CD14-positive monocyte (primary cell): Measurements from ENCODE around the gene TYROBP. TPM values are rescaled to one million over a fixed set of nuclear protein-coding genes. Genes with fewer than 3 reads are reported as not detected.

ENCODE experiments used
- DNase-seq, 3 donors: peaks; one replicate each; pipeline ENCODE4 v3.0.0-alpha.2; 2011 to 2022
- H2AFZ ChIP-seq: 2 replicates; pipeline ENCODE4 v1.6.0; 2012; ENCODE audit warnings: mild to moderate bottlenecking, low read depth, low read length, inconsistent platforms; ENCODE audit not compliant: insufficient read depth, poor library complexity, severe bottlenecking
- H3K27ac ChIP-seq, 2 donors: 1 replicate in 1 of 2; 2 replicates in 1 of 2; pipeline ENCODE4 v1.5.1; 2012 to 2013; ENCODE audit warnings: low read length in 2 of 2, control low read depth in 1 of 2, inconsistent platforms in 1 of 2, low read depth in 1 of 2, mild to moderate bottlenecking in 1 of 2
- H3K27me3 ChIP-seq, 2 donors: one replicate each; pipeline versions ENCODE4 v1.6.0 to v1.6.1; 2011 to 2013; ENCODE audit warnings: low read length in 2 of 2; ENCODE audit not compliant: control insufficient read depth in 2 of 2, insufficient read depth in 2 of 2
- H3K36me3 ChIP-seq, 2 donors: replicated peaks in 1 of 2; 1 replicate in 1 of 2; 2 replicates in 1 of 2; pipeline versions ENCODE4 v1.5.1 to v1.6.1; 2012 to 2013; ENCODE audit warnings: low read length in 2 of 2, control low read depth in 1 of 2, inconsistent platforms in 1 of 2, mild to moderate bottlenecking in 1 of 2; ENCODE audit not compliant: insufficient read depth in 2 of 2, control insufficient read depth in 1 of 2
- H3K4me1 ChIP-seq, 2 donors: 1 replicate in 1 of 2; 2 replicates in 1 of 2; pipeline versions ENCODE4 v1.5.1 to v1.6.1; 2012 to 2013; ENCODE audit warnings: low read length in 2 of 2, control low read depth in 1 of 2, inconsistent platforms in 1 of 2, mild to moderate bottlenecking in 1 of 2, moderate library complexity in 1 of 2; ENCODE audit not compliant: insufficient read depth in 2 of 2, control insufficient read depth in 1 of 2
- H3K4me2 ChIP-seq: replicated peaks from 2 replicates; pipeline ENCODE3; 2012; ENCODE audit warnings: low read length, moderate library complexity, mild to moderate bottlenecking; ENCODE audit not compliant: poor library complexity, severe bottlenecking; ENCODE audit errors: extremely low read depth
- H3K4me3 ChIP-seq, 3 experiments: fragments of 200-600 bp in 1 of 3; sonication (generic) in 1 of 3; replicated peaks in 1 of 3; 1 replicate in 2 of 3; 2 replicates in 1 of 3; pipeline ENCODE4 v1.5.1; 2011 to 2013; ENCODE audit warnings: low read length in 3 of 3, mild to moderate bottlenecking in 3 of 3, control low read depth in 2 of 3, low read depth in 2 of 3, inconsistent platforms in 1 of 3, moderate library complexity in 1 of 3
- H3K79me2 ChIP-seq: 2 replicates; pipeline ENCODE4 v1.6.0; 2012; ENCODE audit warnings: mild to moderate bottlenecking, control low read depth, inconsistent platforms, low read length, moderate library complexity; ENCODE audit not compliant: insufficient read depth
- H3K9ac ChIP-seq: 2 replicates; pipeline ENCODE4 v1.6.0; 2017; ENCODE audit warnings: low read length, mild to moderate bottlenecking; ENCODE audit not compliant: insufficient read depth, poor library complexity, severe bottlenecking
- H3K9me3 ChIP-seq, 2 donors: replicated peaks in 1 of 2; 1 replicate in 1 of 2; 2 replicates in 1 of 2; pipeline versions ENCODE4 v1.5.1 to v1.6.1; 2012 to 2013; ENCODE audit warnings: low read length in 2 of 2, control low read depth in 1 of 2; ENCODE audit not compliant: control insufficient read depth in 1 of 2, insufficient read depth in 1 of 2
- H4K20me1 ChIP-seq: 2 replicates; pipeline ENCODE4 v1.6.0; 2012; ENCODE audit warnings: mild to moderate bottlenecking, low read length, control low read depth, moderate library complexity; ENCODE audit not compliant: insufficient read depth
- H3K27ac Mint-ChIP-seq, 7 donors: one replicate each; pipeline ENCODE4 v1.8.0; 2020; ENCODE audit warnings: mild to moderate bottlenecking in 7 of 7, mixed read lengths in 7 of 7, moderate library complexity in 6 of 7, inconsistent platforms in 2 of 7
- H3K27me3 Mint-ChIP-seq, 3 donors: one replicate each; pipeline ENCODE4 v1.8.0; 2021 to 2022; ENCODE audit warnings: low read depth in 3 of 3, mild to moderate bottlenecking in 3 of 3, mixed read lengths in 3 of 3, moderate library complexity in 3 of 3, inconsistent platforms in 1 of 3
- H3K36me3 Mint-ChIP-seq, 2 donors: one replicate each; pipeline ENCODE4 v1.8.0; 2020; ENCODE audit warnings: mixed read lengths in 2 of 2, inconsistent platforms in 1 of 2, mild to moderate bottlenecking in 1 of 2
- H3K4me1 Mint-ChIP-seq: one replicate; pipeline ENCODE4 v1.8.0; 2020; ENCODE audit warnings: mild to moderate bottlenecking, mixed read lengths
- H3K4me3 Mint-ChIP-seq, 2 donors: one replicate each; pipeline ENCODE4 v1.8.0; 2020; ENCODE audit warnings: mild to moderate bottlenecking in 2 of 2, mixed read lengths in 2 of 2, moderate library complexity in 1 of 2
- H3K9me3 Mint-ChIP-seq, 7 donors: one replicate each; pipeline ENCODE4 v1.8.0; 2020 to 2022; ENCODE audit warnings: mixed read lengths in 7 of 7, mild to moderate bottlenecking in 6 of 7, moderate library complexity in 6 of 7, inconsistent platforms in 2 of 7
- WGBS: methylation state at CpG from one replicate; pipeline ENCODE4 v1.1.5; 2013; ENCODE audit warnings: missing lambda C conversion rate; ENCODE audit not compliant: insufficient coverage; 5-methylcytosine and 5-hydroxymethylcytosine counted together
- intact Hi-C, 2 donors: fragments of 100-400 bp; cut with micrococcal nuclease; formaldehyde crosslinking; loops; one replicate each; pipeline versions ENCODE4 v1.15.0 to v1.15.1; 2023
- polyA plus RNA-seq, 3 donors: library from polyadenylated mRNA; depleted of rRNA in 1 of 3; unstranded in 2 of 3; stranded (reverse) in 1 of 3; fragments of 300-500 nt in 2 of 3; fragments of >200 nt in 1 of 3; fragmentation: Illumina TruSeq in 2 of 3; gene quantifications; 1 replicate in 2 of 3; 2 replicates in 1 of 3; pipeline ENCODE4 v1.2.3, GENCODE V29; 2012 to 2021
- TF ChIP-seq, protein P1 (sequence below): fragments of 200-600 bp; IDR thresholded peaks from one replicate; pipeline ENCODE4 v1.8.0; 2022; ENCODE audit warnings: antibody characterized with exemption, mild to moderate bottlenecking

The TYROBP gene
- polyA plus RNA-seq, 3 donors: 3,224 to 6,141 (median 5,182) TPM

DNA sequence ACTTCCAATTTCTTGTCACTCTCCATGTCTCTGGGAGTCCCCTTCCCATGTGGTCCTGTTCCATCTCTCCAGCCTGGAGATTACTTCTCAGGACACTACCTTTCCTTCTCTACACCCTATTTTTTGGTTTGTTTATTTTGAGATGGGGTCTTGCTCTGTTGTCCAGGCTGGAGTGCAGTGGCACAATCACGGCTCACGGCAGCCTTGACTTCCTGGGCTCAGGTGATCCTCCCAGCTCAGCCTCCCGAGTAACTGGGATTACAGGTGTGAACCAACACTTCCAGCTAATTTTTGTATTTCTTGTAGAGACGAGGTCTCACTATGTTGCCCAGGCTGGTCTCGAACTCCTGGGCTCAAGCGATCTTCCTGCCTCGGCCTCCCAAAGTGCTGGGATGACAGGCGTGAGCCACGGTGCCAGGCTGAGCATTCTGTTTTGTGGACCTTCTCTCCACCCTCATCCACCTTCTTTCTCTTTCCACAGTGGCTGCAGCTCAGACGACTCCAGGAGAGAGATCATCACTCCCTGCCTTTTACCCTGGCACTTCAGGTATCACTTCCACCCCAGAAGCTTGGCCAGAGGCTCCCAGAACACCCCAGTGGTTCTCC is 5.1 kb downstream of the TYROBP start:
- peaks cover 95% of the 10 kb centered on the region for H3K79me2 ChIP-seq
- peak overlapping the region; percentile 100 for H3K4me2 ChIP-seq
- no peaks in the 10 kb centered on the region for H3K27me3 ChIP-seq
- Mint-ChIP-seq H3K4me3 (peak overlapping the region; percentile 97 to 98), H3K4me1 (peaks cover 64% of the 10 kb centered on the region), H3K36me3 (peaks cover 38 to 43% of the 10 kb centered on the region in 2 donors), H3K9me3 (peaks cover 0 to 2% (median 0%) of the 10 kb centered on the region in 7 donors), H3K27me3 (peaks cover 0 to 12% (median 0%) of the 10 kb centered on the region in 3 donors), H3K27ac (peak overlapping the region; percentile 96 to 100 (median 100))
- 39% methylated on average over 10 of the region's 10 CpGs for WGBS
- H4K20me1 ChIP-seq: peaks cover 17% of the 10 kb centered on the region
- H3K4me1 ChIP-seq: peaks cover 75 to 81% of the 10 kb centered on the region in 2 donors
- peak overlapping the region; percentile 31 to 99 (median 97) for H3K4me3 ChIP-seq
- TF ChIP-seq, protein P1, sequence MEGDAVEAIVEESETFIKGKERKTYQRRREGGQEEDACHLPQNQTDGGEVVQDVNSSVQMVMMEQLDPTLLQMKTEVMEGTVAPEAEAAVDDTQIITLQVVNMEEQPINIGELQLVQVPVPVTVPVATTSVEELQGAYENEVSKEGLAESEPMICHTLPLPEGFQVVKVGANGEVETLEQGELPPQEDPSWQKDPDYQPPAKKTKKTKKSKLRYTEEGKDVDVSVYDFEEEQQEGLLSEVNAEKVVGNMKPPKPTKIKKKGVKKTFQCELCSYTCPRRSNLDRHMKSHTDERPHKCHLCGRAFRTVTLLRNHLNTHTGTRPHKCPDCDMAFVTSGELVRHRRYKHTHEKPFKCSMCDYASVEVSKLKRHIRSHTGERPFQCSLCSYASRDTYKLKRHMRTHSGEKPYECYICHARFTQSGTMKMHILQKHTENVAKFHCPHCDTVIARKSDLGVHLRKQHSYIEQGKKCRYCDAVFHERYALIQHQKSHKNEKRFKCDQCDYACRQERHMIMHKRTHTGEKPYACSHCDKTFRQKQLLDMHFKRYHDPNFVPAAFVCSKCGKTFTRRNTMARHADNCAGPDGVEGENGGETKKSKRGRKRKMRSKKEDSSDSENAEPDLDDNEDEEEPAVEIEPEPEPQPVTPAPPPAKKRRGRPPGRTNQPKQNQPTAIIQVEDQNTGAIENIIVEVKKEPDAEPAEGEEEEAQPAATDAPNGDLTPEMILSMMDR: no peak
- H3K27ac ChIP-seq: peak overlapping the region; percentile 95 to 98
- no peak for DNase-seq
- no peak overlapping the region for H2AFZ ChIP-seq
- intact Hi-C loops: loop anchor here in 1 of 2 donors (1.0 to 10.0 kb wide), 5 partner anchors 10 to 458 kb away; partner anchors contain the start of genes FFAR2, IGFLR1, LIN37 and OVOL3
- H3K9me3 ChIP-seq: no peaks in the 10 kb centered on the region
- peak overlapping the region; percentile 84 for H3K9ac ChIP-seq
- H3K36me3 ChIP-seq: peaks cover 18 to 24% of the 10 kb centered on the region in 2 donors

DNA sequence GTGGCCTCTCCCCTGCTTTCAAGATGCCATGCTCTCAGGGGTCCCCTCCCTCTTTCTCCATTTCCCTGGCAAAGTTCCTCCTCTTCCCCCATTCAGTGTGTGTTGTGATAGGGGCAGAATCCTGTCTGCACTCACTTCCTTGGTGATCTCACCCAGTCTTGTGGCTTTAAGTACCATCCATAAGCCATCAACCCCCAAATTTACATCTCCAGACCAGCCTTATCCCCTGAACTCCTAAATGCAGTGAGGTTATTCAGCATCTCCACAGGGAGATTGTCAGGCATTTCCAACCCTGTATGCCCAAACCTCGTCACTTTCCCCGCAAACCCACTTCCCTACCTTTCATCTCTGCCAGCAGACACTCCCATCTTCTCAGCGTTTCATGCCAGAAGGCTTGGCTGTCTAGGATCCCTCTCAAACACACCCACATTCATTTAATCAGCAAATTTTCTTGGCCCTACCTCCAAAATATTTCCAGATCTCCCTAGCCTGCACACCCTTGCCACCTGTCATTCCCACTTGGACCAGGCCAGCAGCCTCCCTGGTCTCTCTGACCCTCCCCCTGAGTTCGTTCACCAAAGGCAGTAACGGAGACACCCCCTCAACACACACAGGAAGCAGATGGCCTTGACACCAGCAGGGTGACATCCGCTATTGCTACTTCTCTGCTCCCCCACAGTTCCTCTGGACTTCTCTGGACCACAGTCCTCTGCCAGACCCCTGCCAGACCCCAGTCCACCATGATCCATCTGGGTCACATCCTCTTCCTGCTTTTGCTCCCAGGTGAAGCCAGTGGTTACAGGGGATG is 6.0 kb downstream of the TYROBP start, which contains the start of gene HCST:
Gene HCST (plus strand): TSS at position 676 of the 808 bp plus-strand sequence. CDS start 65 bp downstream, at position 741.
- Histone ChIP-seq H3K27me3 (no peaks in the 10 kb centered on the region), H3K36me3 (peaks cover 25 to 26% of the 10 kb centered on the region in 2 donors), H3K9ac (peak within 1 kb of the TSS; percentile 84), H3K4me2 (peak within 1 kb of the TSS; percentile 100), H3K27ac (peak within 1 kb of the TSS; percentile 95 to 98), H2AFZ (no peak within 1 kb of the TSS), H4K20me1 (peaks cover 26% of the 10 kb centered on the region), H3K4me3 (peak within 1 kb of the TSS; percentile 80 to 99 (median 97)), H3K4me1 (peaks cover 78 to 81% of the 10 kb centered on the region in 2 donors), H3K9me3 (no peaks in the 10 kb centered on the region), H3K79me2 (peaks cover 95% of the 10 kb centered on the region)
- TF ChIP-seq, protein P1: no peak
- intact Hi-C loops: loop anchor here (1.0 to 10.0 kb wide), 6 partner anchors 11 to 457 kb away; partner anchors contain the start of genes FFAR2 (in 1 of the 2), IGFLR1 (in 1 of the 2), LIN37 (in 1 of the 2) and OVOL3 (in 1 of the 2)
- H3K36me3 Mint-ChIP-seq: peaks cover 40 to 43% of the 10 kb centered on the region in 2 donors
- H3K27ac Mint-ChIP-seq: peak within 1 kb of the TSS; percentile 96 to 100 (median 100)
- WGBS: 0% methylated on average over 6 of the region's 6 CpGs
- H3K27me3 Mint-ChIP-seq: peaks cover 0 to 10% (median 0%) of the 10 kb centered on the region in 3 donors
- peak within 1 kb of the TSS; percentile 97 to 98 for H3K4me3 Mint-ChIP-seq
- H3K9me3 Mint-ChIP-seq: peaks cover 0 to 4% (median 0%) of the 10 kb centered on the region in 7 donors
- H3K4me1 Mint-ChIP-seq: peaks cover 66% of the 10 kb centered on the region
- peak; percentile 49 to 65 (median 56) for DNase-seq
